HG03558 (cell line): ENCODE data around the gene SYNCRIP.
A peak's percentile ranks its signal among the peaks of the same experiment; 100 is the strongest.
"Not testable (repeated sequence)": the region's sequence is repeated elsewhere in the genome, so short reads cannot be mapped to it uniquely, and the experiment has no call there.

Experiments
- ATAC-seq: cut with Tn5 transposase; IDR thresholded peaks from one replicate; pipeline ENCODE4 v1.9.1; 2021; ENCODE audit warnings: moderate number of reproducible peaks; ENCODE audit not compliant: unreplicated experiment; ENCODE audit errors: extremely low read depth

Gene SYNCRIP

GRCh38 chr6:85642774-85643536 lies at the start of gene SYNCRIP:
TSS of gene SYNCRIP (minus strand) at chr6:85642886. CDS start at chr6:85641439, 1,447 bp downstream.
- peak; percentile 60 for ATAC-seq

GRCh38 chr6:85691478-85691877 lies 48.8 kb upstream of the SYNCRIP start:
- no peak for ATAC-seq

GRCh38 chr6:85690071-85690470 lies 47.4 kb upstream of the SYNCRIP start:
- ATAC-seq = no peak

GRCh38 chr6:85685713-85686112 lies 43.0 kb upstream of the SYNCRIP start:
- peak; percentile 91 for ATAC-seq

GRCh38 chr6:85684809-85685171 lies 42.1 kb upstream of the SYNCRIP start:
- no peak for ATAC-seq

- ATAC-seq = no peak
Observed at GRCh38 chr6:85684133-85684808, 41.6 kb upstream of the SYNCRIP start.

- not testable (repeated sequence) for ATAC-seq
Observed at GRCh38 chr6:85681899-85682298, 39.2 kb upstream of the SYNCRIP start.

- no peak for ATAC-seq
Observed at GRCh38 chr6:85680388-85680787, 37.7 kb upstream of the SYNCRIP start.

GRCh38 chr6:85679445-85680123 lies 36.9 kb upstream of the SYNCRIP start:
- no peak for ATAC-seq

- peak; percentile 69 for ATAC-seq
Observed at GRCh38 chr6:85678602-85679444, 36.1 kb upstream of the SYNCRIP start.

GRCh38 chr6:85678026-85678601 lies 35.4 kb upstream of the SYNCRIP start:
- no peak for ATAC-seq

- no peak for ATAC-seq
Observed at GRCh38 chr6:85677234-85677956, 34.7 kb upstream of the SYNCRIP start.

- no peak for ATAC-seq
Observed at GRCh38 chr6:85676086-85676729, 33.5 kb upstream of the SYNCRIP start.

- no peak for ATAC-seq
Observed at GRCh38 chr6:85675030-85675819, 32.5 kb upstream of the SYNCRIP start.

- ATAC-seq = no peak
Observed at GRCh38 chr6:85674604-85675003, 31.9 kb upstream of the SYNCRIP start.

GRCh38 chr6:85673198-85674139 lies 30.8 kb upstream of the SYNCRIP start:
- no peak for ATAC-seq

GRCh38 chr6:85672623-85673022 lies 29.9 kb upstream of the SYNCRIP start:
- ATAC-seq = no peak
